CD4-positive, alpha-beta T cell treated with Interleukin-1 beta for 1 hour (primary cell): ENCODE measurements around the gene PDE4B.
"Not testable (repeated sequence)": the region's sequence is repeated elsewhere in the genome, so short reads cannot be mapped to it uniquely, and the experiment has no call there.

Source experiments
- DNase-seq, 2 donors: peaks; one replicate each; pipeline ENCODE4 v3.0.0-alpha.2; 2020 to 2022

PDE4B gene

GRCh38 chr1:65958561-65959350 is 166.1 kb downstream of the PDE4B start:
- peak; percentile 20 to 71 for DNase-seq

- no peak for DNase-seq
Observed at GRCh38 chr1:65959896-65960567, 167.3 kb downstream of the PDE4B start.

- no peak for DNase-seq
Observed at GRCh38 chr1:65963156-65963888, 170.6 kb downstream of the PDE4B start.

- DNase-seq, result no peak
Observed at GRCh38 chr1:65964123-65964522, 171.4 kb downstream of the PDE4B start.

GRCh38 chr1:65965112-65965996 is 172.7 kb downstream of the PDE4B start:
- no peak for DNase-seq

DNA sequence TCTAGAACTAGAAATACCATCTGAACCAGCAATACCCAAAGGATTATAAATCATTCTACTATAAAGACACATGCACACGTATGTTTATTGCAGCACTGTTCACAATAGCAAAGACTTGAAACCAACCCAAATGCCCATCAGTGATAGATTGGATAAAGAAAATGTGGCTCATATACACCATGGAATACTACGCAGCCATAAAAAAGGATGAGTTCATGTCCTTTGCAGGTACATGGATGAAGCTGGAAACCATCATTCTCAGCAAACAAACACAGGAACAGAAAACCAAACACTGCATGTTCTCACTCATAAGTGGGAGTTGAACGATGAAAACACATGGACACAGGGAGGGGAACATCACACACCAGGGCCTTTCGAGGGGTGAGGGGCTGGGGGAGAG is 174.8 kb downstream of the PDE4B start:
- DNase-seq, result not testable (repeated sequence)

GRCh38 chr1:65971547-65971946 is 178.9 kb downstream of the PDE4B start:
- no peak for DNase-seq

DNA sequence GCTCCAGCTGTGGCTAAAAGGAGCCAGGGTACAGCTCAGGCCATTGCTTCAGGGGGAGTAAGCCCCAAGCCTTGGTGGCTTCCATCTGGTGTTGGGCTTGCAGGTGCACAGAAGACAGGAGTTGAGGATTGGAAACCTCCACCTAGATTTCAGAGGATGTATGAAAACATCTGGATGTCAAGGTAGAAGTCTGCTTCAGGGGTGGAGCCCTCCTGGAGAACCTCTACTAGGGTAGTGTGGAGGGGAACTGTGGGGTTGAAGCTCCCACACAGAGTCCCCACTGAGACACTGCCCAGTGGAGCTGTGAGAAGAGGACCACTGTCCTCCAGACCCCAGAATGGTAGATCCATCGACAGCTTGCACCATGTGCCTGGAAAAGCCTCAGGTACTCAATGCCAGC is 183.0 kb downstream of the PDE4B start:
- no peak for DNase-seq

DNA sequence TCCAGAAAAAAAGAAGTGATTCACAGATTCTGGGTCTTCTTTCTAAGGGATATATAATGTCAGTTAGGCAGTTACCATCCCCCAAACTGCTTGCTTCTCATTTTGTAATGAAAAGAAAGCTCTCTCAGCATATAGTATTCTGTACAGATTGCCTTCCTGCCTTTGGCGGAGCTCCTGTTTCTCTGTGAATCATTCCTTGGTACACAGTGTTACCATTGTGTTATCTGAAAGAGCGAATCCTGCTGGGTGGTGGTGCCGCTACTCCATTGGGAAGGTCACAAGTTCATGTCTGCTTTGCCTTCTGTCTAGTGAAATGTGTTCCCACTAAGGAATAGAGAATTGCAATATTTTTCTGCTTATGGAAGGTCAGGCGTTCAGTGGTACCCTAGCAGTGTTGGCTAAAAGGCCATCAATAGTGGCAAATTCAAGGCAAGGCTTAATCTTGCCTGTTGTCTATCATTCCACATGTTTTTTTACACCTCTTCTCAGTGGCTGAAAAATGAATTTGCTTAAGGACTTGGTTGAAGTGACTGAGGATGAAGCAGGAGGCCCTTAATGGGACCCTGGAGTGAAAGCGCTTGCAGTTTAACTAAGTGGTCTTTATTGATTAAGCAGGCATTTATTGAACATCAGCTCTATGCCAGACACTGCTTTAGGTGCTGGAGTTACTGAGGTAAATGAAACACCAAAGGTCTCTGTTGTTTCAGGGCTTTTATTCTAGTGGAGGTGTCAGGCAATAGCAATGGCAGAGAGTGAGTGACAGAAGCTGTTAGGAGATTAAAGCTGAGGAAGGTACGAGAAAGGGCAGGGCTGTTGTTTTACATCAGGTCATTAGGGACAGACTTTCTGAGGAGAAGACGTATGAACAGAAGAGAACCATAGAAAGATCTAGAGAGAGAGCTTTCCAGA is 186.7 kb downstream of the PDE4B start:
- no peak for DNase-seq

DNA sequence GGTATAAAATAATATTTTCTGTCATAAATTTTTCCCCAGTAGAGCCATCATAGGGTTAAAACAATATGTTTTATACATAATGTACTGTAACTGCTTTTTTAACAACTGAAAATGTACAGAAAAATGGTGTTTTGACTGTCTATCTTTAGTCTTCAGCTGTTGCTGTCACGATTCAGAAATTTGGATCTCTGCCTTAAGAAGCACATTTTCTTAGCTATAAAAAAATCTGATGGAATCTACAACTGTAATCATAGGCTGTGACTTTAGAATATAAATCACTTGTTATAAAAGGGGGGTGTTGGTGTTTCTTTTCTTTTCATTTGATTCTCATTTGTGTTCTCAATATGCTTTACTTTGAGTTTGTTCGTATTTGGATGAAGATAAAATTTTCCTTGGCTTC is 187.5 kb downstream of the PDE4B start:
- no peak for DNase-seq

DNA sequence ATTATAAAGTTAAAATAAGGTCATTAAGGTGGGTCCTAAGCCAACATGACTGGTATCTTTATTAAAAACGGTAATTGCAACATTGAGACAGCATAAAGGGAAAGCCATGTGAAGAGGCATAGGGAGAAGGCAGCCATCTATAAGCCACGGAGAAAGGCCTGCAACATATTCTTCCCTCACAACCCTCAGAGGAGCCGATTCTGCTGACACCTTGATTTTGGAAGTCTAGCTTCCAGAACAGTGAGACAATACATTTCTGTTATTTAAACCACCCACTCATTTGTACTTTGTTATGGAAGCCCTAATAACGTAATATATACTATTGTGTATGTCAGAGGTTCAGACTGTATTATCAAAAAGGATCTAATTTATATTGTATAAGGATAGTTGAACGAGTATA is 190.8 kb downstream of the PDE4B start:
- no peak for DNase-seq

DNA sequence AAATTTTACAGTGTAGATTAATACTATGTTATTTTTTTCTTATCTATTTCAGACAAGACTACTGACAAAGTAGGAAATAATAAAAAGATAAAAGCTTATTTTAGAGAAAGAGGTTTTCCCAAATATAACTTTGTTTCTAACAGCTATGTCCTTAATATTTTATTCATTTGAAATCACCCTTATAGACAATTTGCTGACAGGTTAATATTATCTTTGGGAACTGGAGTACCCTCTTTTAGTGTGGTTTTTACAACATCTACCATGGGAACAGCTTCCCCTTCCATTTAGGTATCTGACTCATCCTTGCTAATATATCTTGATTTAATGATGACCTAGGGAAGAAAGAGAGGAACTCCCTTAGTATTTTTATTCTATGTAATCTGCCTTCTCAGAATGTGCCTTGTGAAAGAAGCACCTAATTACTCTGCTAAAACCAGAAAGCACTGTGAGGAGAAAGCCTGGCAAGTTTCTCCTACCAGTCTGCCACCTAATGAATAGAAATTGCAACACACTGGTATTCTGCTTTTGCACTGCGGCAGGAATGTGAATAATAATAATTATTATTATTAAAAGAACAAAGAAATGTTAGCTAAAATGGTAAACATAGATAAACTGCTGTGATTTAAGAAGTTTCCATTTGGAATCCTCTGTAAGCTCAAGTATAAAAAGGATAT is 192.8 kb downstream of the PDE4B start:
- DNase-seq, result no peak

GRCh38 chr1:65986146-65986545 is 193.5 kb downstream of the PDE4B start:
- DNase-seq, result no peak

GRCh38 chr1:65990161-65990560 is 197.5 kb downstream of the PDE4B start:
- DNase-seq, result no peak

- DNase-seq, result no peak
Observed at GRCh38 chr1:65991694-65992093, 199.0 kb downstream of the PDE4B start.

DNA sequence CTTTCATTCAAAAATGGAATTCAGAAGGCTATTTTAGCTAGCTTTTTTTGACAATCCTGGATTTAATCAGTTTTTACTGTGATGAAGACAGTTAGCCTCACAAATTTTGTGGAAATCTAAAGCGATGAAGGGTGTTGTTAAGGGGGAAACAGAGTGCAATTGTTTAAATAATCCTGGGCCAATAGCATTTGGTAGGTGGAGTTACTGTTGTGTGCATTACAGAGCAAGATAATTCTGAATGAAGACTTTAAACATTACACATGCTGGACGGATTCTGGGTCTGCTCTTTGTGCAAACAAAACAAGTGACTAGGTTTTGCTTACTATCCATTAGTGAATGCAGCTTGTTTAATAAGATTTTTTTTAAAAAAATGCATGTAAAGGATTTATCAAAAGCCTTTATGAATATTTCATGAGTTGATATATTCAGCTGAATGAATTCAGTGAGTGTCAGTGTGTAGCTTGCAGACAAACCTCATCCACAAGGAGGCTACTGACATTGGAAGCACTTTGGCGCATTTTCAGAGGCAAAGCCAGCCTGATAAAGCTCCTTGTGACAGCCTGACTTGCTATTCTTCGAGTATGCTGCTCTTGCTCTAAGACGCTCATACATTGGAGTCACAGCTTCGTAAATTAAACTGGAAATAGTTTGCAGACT is 199.6 kb downstream of the PDE4B start:
- DNase-seq, result no peak

DNA sequence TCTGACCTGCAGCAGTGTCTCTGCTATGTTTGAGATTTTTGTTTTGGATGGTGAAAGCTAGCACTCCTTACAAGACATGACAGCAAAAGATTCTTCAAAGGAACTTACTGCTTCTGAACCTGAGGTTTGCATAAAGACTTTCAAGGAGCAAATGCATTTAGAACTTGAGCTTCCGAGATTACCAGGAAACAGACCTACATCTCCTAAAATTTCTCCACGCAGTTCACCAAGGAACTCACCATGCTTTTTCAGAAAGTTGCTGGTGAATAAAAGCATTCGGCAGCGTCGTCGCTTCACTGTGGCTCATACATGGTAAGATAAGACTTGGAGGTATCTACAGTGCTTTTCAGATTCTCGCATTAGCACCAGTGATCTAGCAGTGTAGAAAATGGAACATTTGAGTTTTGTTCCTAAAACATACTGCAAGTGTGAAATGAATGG is 200.2 kb downstream of the PDE4B start:
- DNase-seq, result no peak

- no peak for DNase-seq
Observed at GRCh38 chr1:65994223-65994622, 201.5 kb downstream of the PDE4B start.

DNA sequence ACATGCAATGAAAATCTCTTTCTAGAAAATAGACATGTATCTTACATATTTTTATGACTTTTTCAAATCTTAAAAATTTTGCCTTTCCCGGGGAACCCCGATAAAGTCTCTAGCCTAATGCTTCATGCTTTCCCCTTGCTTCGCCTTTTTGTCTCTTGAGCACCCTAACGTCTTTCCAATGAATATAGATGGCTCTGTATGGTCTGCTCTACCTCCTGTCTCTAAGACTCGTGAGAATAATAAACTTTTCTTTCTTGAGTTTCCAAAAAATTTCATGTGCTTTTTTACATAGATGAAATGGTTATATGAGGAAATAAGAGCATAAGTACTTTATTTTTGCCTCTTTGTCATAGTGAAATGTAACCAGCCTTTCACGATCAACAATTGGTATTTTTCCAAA is 202.6 kb downstream of the PDE4B start:
- no peak for DNase-seq

- DNase-seq, result no peak
Observed at GRCh38 chr1:65995928-65996327, 203.2 kb downstream of the PDE4B start.
